ENCODE results near the gene DGKI. TPM values are rescaled to one million over a fixed set of nuclear protein-coding genes. Genes with fewer than 3 reads are reported as not detected.

Gene DGKI
- total RNA-seq, 1 donor from 2014 or later: 0.69 TPM

- DNase-seq (ENCODE audit: low spot score): no peak
- Mint-ChIP-seq H3K4me3 (ENCODE audit: unreplicated experiment) (no peak overlapping the region), H3K27me3 (ENCODE audit: unreplicated experiment) (no peaks in the 10 kb centered on the region), H3K9me3 (ENCODE audit: unreplicated experiment) (no peaks in the 10 kb centered on the region), H3K4me1 (ENCODE audit: unreplicated experiment) (no peaks in the 10 kb centered on the region), H3K27ac (ENCODE audit: unreplicated experiment) (no peak overlapping the region), H3K36me3 (ENCODE audit: low read depth, unreplicated experiment) (no peaks in the 10 kb centered on the region)
- TF ChIP-seq CTCF (IDR thresholded peaks at IDR 0.05; ENCODE audit: unreplicated experiment): no peak
Measured at GRCh38 chr7:137485818-137486217, 361.0 kb downstream of the DGKI start.

- TF ChIP-seq CTCF (IDR thresholded peaks at IDR 0.05; ENCODE audit: unreplicated experiment): no peak
- Mint-ChIP-seq H3K36me3 (ENCODE audit: low read depth, unreplicated experiment) (no peaks in the 10 kb centered on the region), H3K9me3 (ENCODE audit: unreplicated experiment) (no peaks in the 10 kb centered on the region), H3K4me1 (ENCODE audit: unreplicated experiment) (no peaks in the 10 kb centered on the region), H3K4me3 (ENCODE audit: unreplicated experiment) (no peak overlapping the region), H3K27me3 (ENCODE audit: unreplicated experiment) (no peaks in the 10 kb centered on the region), H3K27ac (ENCODE audit: unreplicated experiment) (no peak overlapping the region)
- no peak for DNase-seq (ENCODE audit: low spot score)
Measured at GRCh38 chr7:137484326-137484725, 362.4 kb downstream of the DGKI start.

DNA sequence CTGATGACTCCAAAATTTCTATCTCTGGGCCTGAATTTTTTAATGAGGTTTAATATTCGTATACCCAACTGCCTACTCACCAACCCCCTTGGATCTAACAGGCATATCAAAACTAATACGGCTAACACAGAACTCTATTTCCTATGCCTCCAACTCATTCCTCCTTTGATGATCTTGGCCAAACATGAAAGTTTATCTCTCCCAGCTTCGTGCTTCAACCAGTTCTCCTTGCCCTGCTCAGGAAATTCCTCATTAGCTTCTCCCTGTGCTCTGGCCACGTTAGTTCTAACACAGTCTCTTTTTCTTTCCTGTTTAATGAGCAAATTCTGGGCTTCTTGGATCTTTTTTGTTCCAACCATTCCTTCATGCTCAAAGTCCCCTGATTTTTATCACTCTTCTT is 364.3 kb downstream of the DGKI start:
- no peak for DNase-seq (ENCODE audit: low spot score)
- Mint-ChIP-seq H3K36me3 (ENCODE audit: low read depth, unreplicated experiment) (no peaks in the 10 kb centered on the region), H3K27ac (ENCODE audit: unreplicated experiment) (no peak overlapping the region), H3K9me3 (ENCODE audit: unreplicated experiment) (no peaks in the 10 kb centered on the region), H3K4me3 (ENCODE audit: unreplicated experiment) (no peak overlapping the region), H3K4me1 (ENCODE audit: unreplicated experiment) (no peaks in the 10 kb centered on the region), H3K27me3 (ENCODE audit: unreplicated experiment) (no peaks in the 10 kb centered on the region)
- TF ChIP-seq CTCF (IDR thresholded peaks at IDR 0.05; ENCODE audit: unreplicated experiment): no peak

DNA sequence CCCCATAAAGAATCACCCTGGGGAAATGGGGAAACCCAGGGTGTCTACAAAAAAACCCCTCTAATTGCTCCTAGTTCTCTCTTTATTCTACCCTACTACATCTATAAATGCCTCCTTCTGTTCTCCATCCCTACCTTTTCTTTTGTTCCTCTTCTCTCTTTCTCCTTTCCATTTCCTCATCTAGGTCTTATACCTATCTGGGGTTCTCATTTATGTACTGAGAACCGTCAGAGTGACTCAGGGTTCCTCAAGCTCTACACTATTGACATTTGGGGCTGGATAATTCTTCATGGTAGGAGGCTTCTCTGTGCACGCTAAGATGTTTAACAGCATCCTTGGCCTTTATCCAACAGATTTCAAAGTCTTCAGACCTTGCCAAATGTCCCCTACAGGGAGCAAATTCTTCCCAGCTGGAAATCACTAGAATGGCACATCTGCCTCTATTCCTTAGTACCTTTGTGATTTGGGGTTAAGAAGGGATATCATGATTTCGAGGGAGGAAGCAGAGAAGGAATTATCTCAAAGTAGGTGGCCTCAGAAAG is 365.9 kb downstream of the DGKI start:
- TF ChIP-seq CTCF (IDR thresholded peaks at IDR 0.05; ENCODE audit: unreplicated experiment): no peak
- Mint-ChIP-seq H3K27me3 (ENCODE audit: unreplicated experiment) (no peaks in the 10 kb centered on the region), H3K4me1 (ENCODE audit: unreplicated experiment) (peaks cover 9% of the 10 kb centered on the region), H3K36me3 (ENCODE audit: low read depth, unreplicated experiment) (no peaks in the 10 kb centered on the region), H3K9me3 (ENCODE audit: unreplicated experiment) (no peaks in the 10 kb centered on the region), H3K4me3 (ENCODE audit: unreplicated experiment) (no peak overlapping the region), H3K27ac (ENCODE audit: unreplicated experiment) (no peak overlapping the region)
- DNase-seq (ENCODE audit: low spot score): no peak

DNA sequence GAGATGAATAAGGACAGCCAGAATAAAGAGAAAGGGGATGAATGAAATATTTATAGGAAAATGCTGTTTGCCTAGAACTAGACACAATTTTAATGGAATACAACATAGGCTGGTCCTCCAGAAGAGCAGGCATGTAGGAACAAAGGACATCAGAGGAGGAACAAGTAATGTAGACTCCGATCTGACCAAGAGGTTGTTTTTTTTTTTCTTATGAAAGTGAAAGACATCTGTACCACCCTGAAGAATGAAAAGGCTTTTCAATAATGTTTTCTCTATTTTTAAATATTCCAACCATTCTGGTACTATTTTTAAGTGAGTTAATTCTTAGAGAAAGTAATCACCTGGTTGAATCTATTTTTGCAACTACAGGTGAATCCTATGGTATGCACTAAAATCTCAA is 366.4 kb downstream of the DGKI start:
- Mint-ChIP-seq H3K9me3 (ENCODE audit: unreplicated experiment) (no peaks in the 10 kb centered on the region), H3K4me3 (ENCODE audit: unreplicated experiment) (no peak overlapping the region), H3K36me3 (ENCODE audit: low read depth, unreplicated experiment) (no peaks in the 10 kb centered on the region), H3K27me3 (ENCODE audit: unreplicated experiment) (no peaks in the 10 kb centered on the region), H3K4me1 (ENCODE audit: unreplicated experiment) (peaks cover 9% of the 10 kb centered on the region), H3K27ac (ENCODE audit: unreplicated experiment) (no peak overlapping the region)
- no peak for DNase-seq (ENCODE audit: low spot score)
- TF ChIP-seq CTCF (IDR thresholded peaks at IDR 0.05; ENCODE audit: unreplicated experiment): no peak

All from endothelial cell (in vitro differentiated cells).